ENCODE measurements around the gene CD86. TPM values are rescaled to one million over a fixed set of nuclear protein-coding genes. Genes with fewer than 3 reads are reported as not detected.

The CD86 gene
- polyA plus RNA-seq, 10 donors: 1.8 to 4.1 (median 2.8) TPM

DNA sequence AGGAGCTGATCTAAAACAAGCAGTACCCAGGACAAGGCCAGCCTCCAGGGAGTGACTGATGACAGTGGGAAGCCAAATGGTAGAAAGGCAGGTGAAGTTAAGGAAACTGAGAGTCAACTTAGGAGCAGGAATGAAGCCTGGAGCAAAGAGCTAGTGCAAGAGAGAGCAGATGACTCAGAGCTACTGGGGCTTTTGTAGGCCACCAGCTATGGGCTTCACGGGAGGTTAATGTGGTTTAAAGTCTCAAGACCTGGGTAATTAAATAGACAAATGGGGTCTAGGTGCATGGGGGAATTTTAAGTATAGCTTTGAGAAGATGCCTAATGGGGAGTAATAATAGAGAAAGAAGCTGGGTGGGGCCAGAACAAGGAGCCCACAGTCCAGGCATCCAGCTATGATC is 3.1 kb downstream of the CD86 start:
- no peak for DNase-seq

- DNase-seq: no peak
Measured at GRCh38 chr3:122060040-122060698, 5.0 kb downstream of the CD86 start.

- DNase-seq: no peak
Measured at GRCh38 chr3:122063908-122064307, 8.7 kb downstream of the CD86 start.

DNA sequence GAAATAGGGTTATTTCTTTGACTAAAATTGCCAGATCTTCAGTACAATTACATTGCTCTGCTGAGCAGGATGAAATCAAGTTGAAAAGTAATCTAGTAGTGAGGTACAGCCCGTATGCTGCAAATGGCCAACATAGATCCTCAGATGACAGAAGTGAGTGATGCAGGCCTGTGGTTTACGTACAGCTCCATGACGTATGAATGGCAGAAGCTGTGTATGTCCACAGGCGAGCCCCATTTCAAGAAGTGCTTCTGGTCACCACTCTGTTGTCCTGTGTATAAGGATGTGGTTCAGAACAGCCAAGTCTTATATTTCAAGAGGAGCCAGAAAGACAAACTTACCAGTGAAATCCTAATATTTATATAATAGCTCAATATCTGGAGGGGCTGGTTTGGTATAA is 9.2 kb downstream of the CD86 start:
- no peak for DNase-seq

- no peak for DNase-seq
Measured at GRCh38 chr3:122066331-122067213, 11.4 kb downstream of the CD86 start.

GRCh38 chr3:122067214-122067550 is 12.0 kb downstream of the CD86 start:
- DNase-seq: no peak

DNA sequence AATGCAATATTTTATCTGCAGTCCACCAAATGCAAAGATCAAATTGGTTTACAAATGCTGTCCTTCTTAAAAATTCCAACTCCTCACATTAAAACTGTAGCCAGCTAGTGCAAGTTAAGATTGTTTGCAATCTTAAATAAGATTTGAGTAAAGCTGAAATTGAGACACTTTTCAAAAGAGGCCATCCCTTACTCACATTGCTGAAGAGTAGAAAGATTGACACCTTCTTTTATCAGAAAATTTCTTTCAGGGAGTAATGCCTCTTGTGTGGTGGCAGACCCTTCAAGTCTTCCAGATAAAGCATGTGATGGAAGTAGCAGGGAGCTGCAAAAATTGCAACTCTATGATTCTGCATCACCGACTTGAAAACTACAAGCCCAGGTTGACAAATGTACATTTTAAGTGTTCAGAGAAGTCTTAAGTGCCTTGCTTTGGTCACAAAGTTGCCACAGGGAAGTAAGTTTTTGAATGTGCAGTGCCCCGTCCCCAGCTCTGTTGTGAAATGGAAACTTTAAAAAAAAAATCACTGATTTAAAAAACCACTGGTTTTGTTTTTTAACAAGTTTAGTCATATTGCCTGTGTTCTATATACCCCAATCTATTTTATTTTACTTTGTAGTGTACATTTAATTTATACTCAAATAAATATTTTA is 12.6 kb downstream of the CD86 start:
- DNase-seq: no peak

- no peak for DNase-seq
Measured at GRCh38 chr3:122074621-122075265, 19.6 kb downstream of the CD86 start.

GRCh38 chr3:122076491-122077292 is 21.5 kb downstream of the CD86 start:
- DNase-seq: no peak

GRCh38 chr3:122077293-122078234 is 22.4 kb downstream of the CD86 start:
- DNase-seq: no peak

GRCh38 chr3:122078235-122078935 is 23.2 kb downstream of the CD86 start:
- DNase-seq: no peak

DNA sequence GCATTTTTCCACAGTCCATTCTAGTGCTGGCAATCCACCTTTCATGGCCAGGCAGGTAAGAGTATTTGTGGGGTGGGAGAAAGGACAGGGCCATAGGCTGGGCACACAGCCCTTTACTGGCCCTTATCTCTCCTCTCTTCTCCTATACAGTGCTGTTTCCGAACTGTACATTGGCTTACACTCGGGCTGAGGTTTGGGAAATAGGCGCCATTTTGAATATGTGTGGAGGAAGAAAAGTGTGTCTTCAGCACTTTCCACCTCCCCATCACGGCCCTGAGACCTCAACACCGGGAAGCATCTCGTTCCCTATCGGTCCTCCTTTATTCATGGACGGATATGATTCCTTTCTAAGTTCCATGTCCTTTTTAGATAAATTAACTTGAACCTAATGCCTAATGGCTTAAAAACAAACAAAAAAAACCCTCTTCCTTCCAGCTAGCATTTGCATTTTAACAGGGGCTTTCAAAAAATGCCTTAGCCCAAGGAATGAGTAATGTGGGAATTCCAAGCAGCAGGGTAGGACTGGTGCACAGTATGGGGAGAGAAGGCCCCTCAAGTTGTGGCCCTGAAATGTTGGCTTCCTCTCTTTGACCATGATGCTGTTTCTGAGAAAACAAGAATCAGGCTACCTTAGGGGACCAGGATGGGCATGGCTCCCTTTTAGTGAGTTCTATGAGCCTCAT is 24.5 kb downstream of the CD86 start:
- no peak for DNase-seq

DNA sequence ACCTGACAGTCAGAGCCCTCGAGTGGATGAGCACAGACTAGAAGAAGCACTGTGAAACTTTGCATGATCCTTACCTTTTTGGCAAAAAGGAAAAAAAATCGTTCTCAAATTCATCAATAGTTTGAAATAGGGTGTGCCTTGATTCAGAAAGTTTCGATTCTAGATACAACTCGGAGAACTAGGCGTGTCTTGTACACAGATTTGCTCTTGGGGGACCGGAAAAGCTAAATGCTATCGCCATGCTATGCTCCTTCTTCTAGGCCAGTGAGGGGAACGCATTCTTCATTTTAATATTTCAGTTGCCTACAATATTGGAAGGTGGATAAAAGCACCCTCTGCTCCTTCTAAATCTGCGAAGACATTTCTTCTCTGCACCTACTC is 25.0 kb downstream of the CD86 start:
- DNase-seq: no peak

GRCh38 chr3:122081543-122082247 is 26.5 kb downstream of the CD86 start:
- no peak for DNase-seq

DNA sequence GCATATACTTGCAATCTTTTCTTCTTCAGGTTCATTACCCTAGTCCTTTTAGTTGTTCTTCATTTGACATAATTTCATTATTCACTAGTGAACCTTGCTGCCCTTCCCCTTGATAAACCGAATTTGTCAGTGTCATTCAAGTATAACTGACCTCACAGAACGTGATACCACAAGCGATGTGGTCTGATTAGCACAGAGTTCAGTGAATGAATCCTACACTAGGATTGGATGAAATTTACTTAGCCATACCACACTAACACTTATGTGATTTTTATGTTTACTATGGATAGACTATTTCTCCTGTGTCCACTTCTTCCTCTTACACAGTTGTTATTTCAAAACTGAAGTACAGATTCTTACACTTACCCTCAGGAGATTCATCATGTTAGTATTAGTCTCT is 27.2 kb downstream of the CD86 start:
- no peak for DNase-seq

GRCh38 chr3:122084799-122085198 is 29.6 kb downstream of the CD86 start:
- no peak for DNase-seq

DNA sequence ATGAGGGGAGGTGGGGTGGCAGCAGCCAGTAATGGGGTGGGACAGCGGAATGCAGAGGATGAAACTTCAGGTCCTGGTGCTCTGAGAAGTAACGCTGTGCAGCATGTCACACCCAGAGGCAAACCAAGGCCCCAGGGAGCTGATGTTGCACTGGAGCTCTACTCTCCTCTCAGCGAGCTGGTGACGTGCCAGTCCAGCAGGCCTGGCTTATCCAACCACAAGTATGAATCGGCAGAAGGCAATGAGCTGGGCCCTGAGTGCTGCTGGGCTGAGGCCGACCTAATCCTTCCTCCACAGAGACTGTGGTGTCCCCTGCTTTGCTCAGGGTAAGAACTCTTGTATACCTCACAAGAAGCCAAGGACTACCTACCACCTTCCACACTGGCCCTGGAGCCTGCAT is 30.5 kb downstream of the CD86 start:
- no peak for DNase-seq

GRCh38 chr3:122088531-122088930 is 33.4 kb downstream of the CD86 start:
- DNase-seq: peak; percentile 40 to 45 (median 43)

All from muscle of back (tissue), 11 donors.